Activated CD4-positive, alpha-beta T cell treated with anti-CD3 and anti-CD28 coated beads, Interleukin-2, amount 50 U/mL, for 4 hours (primary cell): ENCODE measurements around the gene PPP1R13B.

Source experiments
- DNase-seq, 2 experiments: peaks; one replicate each; pipeline ENCODE4 v3.0.0-alpha.2; 2020

The PPP1R13B gene

GRCh38 chr14:103708750-103709187 lies 138.6 kb downstream of the PPP1R13B start:
- no peak for DNase-seq

- DNase-seq: no peak
Measured at GRCh38 chr14:103707329-103708263, 139.8 kb downstream of the PPP1R13B start.

GRCh38 chr14:103706551-103707328 lies 140.6 kb downstream of the PPP1R13B start:
- DNase-seq: no peak

- no peak for DNase-seq
Measured at GRCh38 chr14:103705504-103706284, 141.7 kb downstream of the PPP1R13B start.

- no peak for DNase-seq
Measured at GRCh38 chr14:103705118-103705503, 142.3 kb downstream of the PPP1R13B start.

- no peak for DNase-seq
Measured at GRCh38 chr14:103704708-103705107, 142.7 kb downstream of the PPP1R13B start.

- DNase-seq: no peak
Measured at GRCh38 chr14:103703433-103704385, 143.7 kb downstream of the PPP1R13B start.

- DNase-seq: no peak
Measured at GRCh38 chr14:103702497-103703432, 144.6 kb downstream of the PPP1R13B start.

GRCh38 chr14:103702095-103702494 lies 145.3 kb downstream of the PPP1R13B start:
- no peak for DNase-seq

- no peak for DNase-seq
Measured at GRCh38 chr14:103700753-103701490, 146.5 kb downstream of the PPP1R13B start.

- DNase-seq: no peak
Measured at GRCh38 chr14:103699901-103700752, 147.2 kb downstream of the PPP1R13B start.

- no peak for DNase-seq
Measured at GRCh38 chr14:103699261-103699661, 148.1 kb downstream of the PPP1R13B start.

GRCh38 chr14:103698380-103699260 lies 148.8 kb downstream of the PPP1R13B start:
- no peak for DNase-seq

GRCh38 chr14:103697603-103698379 lies 149.6 kb downstream of the PPP1R13B start:
- no peak for DNase-seq

- DNase-seq: no peak
Measured at GRCh38 chr14:103697206-103697602, 150.2 kb downstream of the PPP1R13B start.

- DNase-seq: no peak
Measured at GRCh38 chr14:103696466-103697071, 150.8 kb downstream of the PPP1R13B start.

- no peak for DNase-seq
Measured at GRCh38 chr14:103696070-103696402, 151.3 kb downstream of the PPP1R13B start.
